ENCODE results near the gene ALPI. TPM values are rescaled to one million over a fixed set of nuclear protein-coding genes. Genes with fewer than 3 reads are reported as not detected.

Gene ALPI
- total RNA-seq, 1 experiment from 2014 or later, result not detected

DNA sequence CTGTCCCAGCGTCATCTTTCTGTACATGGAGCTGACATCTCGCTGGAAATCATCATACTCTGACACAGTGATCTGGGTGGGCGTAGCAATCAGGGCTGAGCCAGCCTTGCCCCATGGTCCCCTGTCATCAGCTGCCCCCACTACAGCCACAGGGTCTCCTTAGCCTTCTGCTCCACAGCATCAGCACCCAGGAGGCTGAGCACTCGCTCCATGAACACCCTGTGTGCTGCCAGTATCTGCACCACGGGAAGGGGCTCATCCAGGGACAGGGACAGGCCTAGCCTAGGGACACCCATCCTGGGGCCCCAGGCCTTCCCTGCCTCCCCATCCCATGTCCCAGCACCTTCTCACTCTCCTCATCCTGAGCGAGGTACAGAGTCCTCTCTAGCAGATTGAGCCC, 37.9 kb upstream of the ALPI start:
- H2AFZ ChIP-seq (ENCODE audit: low read depth, low read length, poor library complexity, severe bottlenecking), result no peak overlapping the region
- H3K36me3 ChIP-seq (ENCODE audit: control insufficient read depth in 1 of 2, insufficient read depth in 2 of 2, low read length in 2 of 2), result no peaks in the 10 kb centered on the region
- H4K20me1 ChIP-seq (ENCODE audit: insufficient read depth), result no peaks in the 10 kb centered on the region
- ChIA-PET POLR2A (no interaction called here), RAD21 (ENCODE audit: low non-redundant PET in 1 of 2, low total read pairs in 2 of 2, uncharacterized antibody in 2 of 2, unreplicated experiment in 2 of 2) (no interaction called here), CTCF (no interaction called here)
- H3K4me2 ChIP-seq (ENCODE audit: low read length), result no peak overlapping the region
- no peaks in the 10 kb centered on the region for H3K9me3 ChIP-seq (ENCODE audit: control insufficient read depth in 1 of 2, insufficient read depth in 1 of 2, low read depth in 1 of 2, low read length in 2 of 2)
- no peaks in the 10 kb centered on the region for H3K27me3 ChIP-seq (ENCODE audit: insufficient read depth, low read length)
- intact Hi-C loops (cut with micrococcal nuclease), result no loop called here
- no peaks in the 10 kb centered on the region for H3K9me2 ChIP-seq (ENCODE audit: insufficient read depth)
- BruUV-seq (replicated peaks), result no TSS peak
- no peaks in the 10 kb centered on the region for H3K79me2 ChIP-seq (ENCODE audit: insufficient read depth, low read length)
- peaks cover 5 to 27% of the 10 kb centered on the region in 2 experiments; a peak in 3 of 4 replicates for H3K4me1 ChIP-seq (ENCODE audit: control insufficient read depth in 1 of 2, insufficient read depth in 2 of 2, low read length in 2 of 2)
- ATAC-seq, result no peak
- no peak overlapping the region for H3K4me3 ChIP-seq (replicated peaks in 1 of 2; ENCODE audit: low read depth in 1 of 2, low read length in 2 of 2)
- DNase-seq (ENCODE audit: low read depth, low spot score), result no peak
- no peak for TF ChIP-seq TCF7L2 (IDR thresholded peaks at IDR 0.05; ENCODE audit: borderline replicate concordance, extremely low read depth, insufficient read depth, insufficient read length)
- TF ChIP-seq SIN3A (IDR thresholded peaks at IDR 0.05; ENCODE audit: low read depth), result no peak
- TF ChIP-seq EZH2phosphoT487 (IDR thresholded peaks at IDR 0.05; ENCODE audit: borderline replicate concordance), result no peak
- no peak overlapping the region for H3K9ac ChIP-seq (ENCODE audit: low read length)
- H3K27ac ChIP-seq (ENCODE audit: low read depth, low read length), result no peak overlapping the region

DNA sequence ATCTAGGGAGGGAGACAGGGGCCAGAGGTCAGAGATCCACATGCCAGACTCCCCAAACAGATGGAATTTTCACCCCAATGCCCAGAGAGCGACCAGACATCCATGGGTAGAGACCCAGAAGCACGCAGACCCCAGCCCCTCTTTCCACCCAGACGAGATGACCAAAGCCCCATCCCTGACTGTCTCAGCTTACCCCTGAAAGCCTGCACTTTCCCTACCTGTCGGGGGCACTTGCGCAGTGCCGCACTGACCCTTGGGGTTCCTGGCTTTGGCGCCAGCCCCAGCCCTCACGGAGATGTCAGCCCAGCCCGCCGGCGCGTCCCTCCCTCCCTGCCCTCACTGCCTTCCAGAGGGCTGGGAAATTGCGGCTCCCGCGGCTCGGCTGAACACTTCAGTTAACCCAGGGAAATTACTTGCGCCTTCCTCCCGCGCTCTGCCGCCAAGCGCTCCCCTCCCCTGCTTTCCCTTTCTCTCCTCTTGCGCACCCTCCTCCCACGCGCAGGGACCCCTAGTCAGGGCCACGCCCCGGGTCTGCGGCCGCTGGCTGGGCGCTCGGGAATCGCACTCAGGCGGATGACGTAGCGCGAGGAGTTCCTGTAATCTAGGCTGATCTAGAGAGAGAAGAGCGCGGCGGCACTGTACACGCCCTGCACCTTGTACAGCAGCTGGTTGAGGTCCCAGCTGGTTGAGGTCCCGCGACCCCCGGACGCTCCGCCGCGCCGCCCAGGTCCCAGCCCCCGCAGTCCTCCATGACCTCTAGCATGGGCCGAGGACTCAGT, 37.3 kb upstream of the ALPI start:
- ATAC-seq, result no peak

More for the DNA sequence above, 37.3 kb upstream of the ALPI start:
- Histone ChIP-seq H3K9ac (ENCODE audit: low read length) (no peak overlapping the region), H3K9me2 (ENCODE audit: insufficient read depth) (no peaks in the 10 kb centered on the region), H3K79me2 (ENCODE audit: insufficient read depth, low read length) (no peaks in the 10 kb centered on the region), H3K27ac (ENCODE audit: low read depth, low read length) (no peak overlapping the region), H3K9me3 (ENCODE audit: control insufficient read depth in 1 of 2, insufficient read depth in 1 of 2, low read depth in 1 of 2, low read length in 2 of 2) (no peaks in the 10 kb centered on the region), H3K4me2 (ENCODE audit: low read length) (no peak overlapping the region), H4K20me1 (ENCODE audit: insufficient read depth) (no peaks in the 10 kb centered on the region), H3K36me3 (ENCODE audit: control insufficient read depth in 1 of 2, insufficient read depth in 2 of 2, low read length in 2 of 2) (no peaks in the 10 kb centered on the region), H3K4me1 (ENCODE audit: control insufficient read depth in 1 of 2, insufficient read depth in 2 of 2, low read length in 2 of 2) (peaks cover 5 to 27% of the 10 kb centered on the region in 2 experiments; a peak in 3 of 4 replicates), H3K4me3 (replicated peaks in 1 of 2; ENCODE audit: low read depth in 1 of 2, low read length in 2 of 2) (no peak overlapping the region), H2AFZ (ENCODE audit: low read depth, low read length, poor library complexity, severe bottlenecking) (no peak overlapping the region), H3K27me3 (ENCODE audit: insufficient read depth, low read length) (no peaks in the 10 kb centered on the region)
- no peak for TF ChIP-seq EZH2phosphoT487 (IDR thresholded peaks at IDR 0.05; ENCODE audit: borderline replicate concordance)
- DNase-seq (ENCODE audit: low read depth, low spot score), result no peak
- BruUV-seq (replicated peaks), result no TSS peak
- intact Hi-C loops (cut with micrococcal nuclease), result no loop called here
- POLR2A ChIA-PET, result no interaction called here
- CTCF ChIA-PET, result no interaction called here
- RAD21 ChIA-PET (ENCODE audit: low non-redundant PET in 1 of 2, low total read pairs in 2 of 2, uncharacterized antibody in 2 of 2, unreplicated experiment in 2 of 2), result no interaction called here

Measured in HCT116 (cell line).